ENCODE measurements around the gene RET.

DNA sequence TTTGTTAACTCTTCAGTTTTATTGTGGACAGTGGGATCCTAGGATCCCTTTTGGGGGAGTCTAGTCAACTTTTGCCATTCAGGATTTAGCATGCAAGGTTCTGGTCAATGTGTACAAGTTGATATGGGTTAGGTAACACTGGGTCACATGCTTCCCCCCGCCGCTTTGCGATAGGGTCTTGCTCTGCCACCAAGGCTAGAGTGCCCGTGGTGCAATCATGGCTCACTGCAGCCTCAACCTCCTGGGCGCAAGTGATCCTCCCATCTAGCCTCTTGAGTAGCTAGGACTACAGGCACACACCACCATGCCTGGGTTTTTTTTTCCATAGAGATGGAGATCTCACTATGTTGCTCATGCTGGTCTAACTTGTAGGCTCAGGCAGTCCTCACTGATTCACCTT, 58.2 kb downstream of the RET start:
- no peak for TF ChIP-seq CTCF (IDR thresholded peaks at IDR 0.05)
- TF ChIP-seq POLR2A (IDR thresholded peaks at IDR 0.05), result no peak

All from thyroid gland (tissue), 4 donors.